Hepatocyte (in vitro differentiated cells): ENCODE measurements around the gene MRNIP.

Experiments used
- CTCF ChIP-seq: fragments of 200-600 bp; sonication (generic); IDR thresholded peaks from 2 replicates; pipeline ENCODE4 v1.5.1; 2016; ENCODE audit warnings: antibody characterized with exemption, mild to moderate bottlenecking; ENCODE audit not compliant: poor library complexity
- EZH2 ChIP-seq: fragments of 200-600 bp; sonication (generic); IDR thresholded peaks from 2 replicates; pipeline ENCODE4 v1.6.1; 2016; ENCODE audit warnings: antibody characterized with exemption, mild to moderate bottlenecking, borderline replicate concordance

- TF ChIP-seq EZH2 (no peak), CTCF (no peak)
Observed at GRCh38 chr5:179858241-179858585, 404 bp downstream of the MRNIP start.
